Placental pericyte (primary cell): ENCODE measurements around the gene GUCA1C. TPM values are rescaled to one million over a fixed set of nuclear protein-coding genes. Genes with fewer than 3 reads are reported as not detected.

ENCODE experiments used
- total RNA-seq: library from RNA; depleted of rRNA; stranded (reverse); fragments of >200 nt; gene quantifications from 2 replicates; pipeline ENCODE4 v1.2.3, GENCODE V29; 2012

The GUCA1C gene
- total RNA-seq = not detected in 2 replicates

GRCh38 chr3:108953700-108954099 is at the start of gene GUCA1C:
GUCA1C (minus strand) TSS chr3:108953879; CDS start chr3:108953762, 117 bp downstream.

Other genes starting within 250 kb of the GUCA1C start
- not detected in 2 replicates for gene RETNLB, start 196.5 kb downstream of the GUCA1C start, total RNA-seq
- gene TRAT1, start 131.1 kb downstream of the GUCA1C start, total RNA-seq = not detected in 2 replicates
- gene MORC1, start 164.3 kb upstream of the GUCA1C start, total RNA-seq = not detected in 2 replicates
- gene C3orf85, start 182.8 kb upstream of the GUCA1C start, total RNA-seq = not detected in 2 replicates